Measurements from ENCODE around the gene TSPAN9. TPM values are rescaled to one million over a fixed set of nuclear protein-coding genes. Genes with fewer than 3 reads are reported as not detected.

TSPAN9 gene
- total and polyA plus RNA-seq, 10 of the 15 experiments (the other 5 are each of a cell fraction or from before 2014, with no cell fraction given): 0.03 to 1.0 (median 0.12) TPM; not detected in 5

DNA sequence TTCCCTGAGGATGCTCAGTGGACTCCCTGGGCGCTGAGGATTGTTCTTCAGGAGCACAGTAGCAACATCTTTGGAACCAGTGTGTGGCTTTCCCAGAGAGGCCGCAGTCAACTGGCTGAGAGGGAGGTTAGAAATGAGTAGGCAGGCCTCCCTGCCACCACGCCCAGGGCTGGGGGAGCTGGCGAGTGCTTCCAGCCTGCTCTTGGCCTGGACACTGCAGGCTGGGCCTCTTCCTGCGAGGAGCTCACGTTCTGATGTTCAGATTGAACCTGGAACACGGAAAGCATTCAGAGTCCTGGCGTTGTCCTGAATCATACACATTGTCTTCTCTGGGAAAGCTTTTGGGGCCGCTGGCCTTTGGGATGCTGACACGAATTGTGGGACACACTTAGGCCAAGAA lies 15.6 kb downstream of the TSPAN9 start:
- no peaks in the 10 kb centered on the region for H4K20me1 ChIP-seq (ENCODE audit: control insufficient read depth, insufficient read depth)
- SMC1A ChIA-PET (ENCODE audit: uncharacterized antibody, unreplicated experiment): no interaction called here
- H3K4me3 ChIP-seq: no peak overlapping the region
- no peak for TF ChIP-seq GATAD2B (conservative IDR thresholded peaks at IDR 0.05; ENCODE audit: low read depth)
- no peak for TF ChIP-seq MTA3 (IDR thresholded peaks at IDR 0.05; ENCODE audit: borderline replicate concordance, low read length)
- TF ChIP-seq, protein P1, sequence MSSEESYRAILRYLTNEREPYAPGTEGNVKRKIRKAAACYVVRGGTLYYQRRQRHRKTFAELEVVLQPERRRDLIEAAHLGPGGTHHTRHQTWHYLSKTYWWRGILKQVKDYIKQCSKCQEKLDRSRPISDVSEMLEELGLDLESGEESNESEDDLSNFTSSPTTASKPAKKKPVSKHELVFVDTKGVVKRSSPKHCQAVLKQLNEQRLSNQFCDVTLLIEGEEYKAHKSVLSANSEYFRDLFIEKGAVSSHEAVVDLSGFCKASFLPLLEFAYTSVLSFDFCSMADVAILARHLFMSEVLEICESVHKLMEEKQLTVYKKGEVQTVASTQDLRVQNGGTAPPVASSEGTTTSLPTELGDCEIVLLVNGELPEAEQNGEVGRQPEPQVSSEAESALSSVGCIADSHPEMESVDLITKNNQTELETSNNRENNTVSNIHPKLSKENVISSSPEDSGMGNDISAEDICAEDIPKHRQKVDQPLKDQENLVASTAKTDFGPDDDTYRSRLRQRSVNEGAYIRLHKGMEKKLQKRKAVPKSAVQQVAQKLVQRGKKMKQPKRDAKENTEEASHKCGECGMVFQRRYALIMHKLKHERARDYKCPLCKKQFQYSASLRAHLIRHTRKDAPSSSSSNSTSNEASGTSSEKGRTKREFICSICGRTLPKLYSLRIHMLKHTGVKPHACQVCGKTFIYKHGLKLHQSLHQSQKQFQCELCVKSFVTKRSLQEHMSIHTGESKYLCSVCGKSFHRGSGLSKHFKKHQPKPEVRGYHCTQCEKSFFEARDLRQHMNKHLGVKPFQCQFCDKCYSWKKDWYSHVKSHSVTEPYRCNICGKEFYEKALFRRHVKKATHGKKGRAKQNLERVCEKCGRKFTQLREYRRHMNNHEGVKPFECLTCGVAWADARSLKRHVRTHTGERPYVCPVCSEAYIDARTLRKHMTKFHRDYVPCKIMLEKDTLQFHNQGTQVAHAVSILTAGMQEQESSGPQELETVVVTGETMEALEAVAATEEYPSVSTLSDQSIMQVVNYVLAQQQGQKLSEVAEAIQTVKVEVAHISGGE (CRISPR knock-in tag; IDR thresholded peaks at IDR 0.05): no peak
- TF ChIP-seq SIX5 (IDR thresholded peaks at IDR 0.05; ENCODE audit: low read depth, low read length, severe bottlenecking): no peak
- TF ChIP-seq CREM (IDR thresholded peaks at IDR 0.05; ENCODE audit: low read depth): no peak
- TF ChIP-seq CHD1 (IDR thresholded peaks at IDR 0.05; ENCODE audit: low read depth, low read length): no peak
- TF ChIP-seq, protein P2, sequence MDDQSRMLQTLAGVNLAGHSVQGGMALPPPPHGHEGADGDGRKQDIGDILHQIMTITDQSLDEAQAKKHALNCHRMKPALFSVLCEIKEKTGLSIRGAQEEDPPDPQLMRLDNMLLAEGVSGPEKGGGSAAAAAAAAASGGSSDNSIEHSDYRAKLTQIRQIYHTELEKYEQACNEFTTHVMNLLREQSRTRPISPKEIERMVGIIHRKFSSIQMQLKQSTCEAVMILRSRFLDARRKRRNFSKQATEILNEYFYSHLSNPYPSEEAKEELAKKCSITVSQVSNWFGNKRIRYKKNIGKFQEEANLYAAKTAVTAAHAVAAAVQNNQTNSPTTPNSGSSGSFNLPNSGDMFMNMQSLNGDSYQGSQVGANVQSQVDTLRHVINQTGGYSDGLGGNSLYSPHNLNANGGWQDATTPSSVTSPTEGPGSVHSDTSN (IDR thresholded peaks at IDR 0.05; ENCODE audit: insufficient replicate concordance, low read depth, low read length): no peak
- no peak for TF ChIP-seq SUPT20H (IDR thresholded peaks at IDR 0.05; ENCODE audit: borderline replicate concordance, control insufficient read depth, low read depth, low read length)
- no peak for TF ChIP-seq SMARCA5 (IDR thresholded peaks at IDR 0.05)
- no peak for TF ChIP-seq BCL11A (IDR thresholded peaks at IDR 0.05; ENCODE audit: low read depth, low read length)
- no peak for TF ChIP-seq TBL1XR1 (IDR thresholded peaks at IDR 0.05; ENCODE audit: low read depth, low read length)
- H3K79me2 ChIP-seq (ENCODE audit: control insufficient read depth, insufficient read depth, low read length): no peaks in the 10 kb centered on the region
- no peaks in the 10 kb centered on the region for H3K9me3 ChIP-seq (replicated peaks; ENCODE audit: control insufficient read depth, insufficient read depth, low read length)
- H3K27me3 ChIP-seq (replicated peaks in 1 of 2; ENCODE audit: control insufficient read depth in 2 of 2, insufficient read depth in 2 of 2, low read length in 1 of 2): peaks cover 0 to 2% of the 10 kb centered on the region in 2 experiments; a peak in 1 of 4 replicates
- H3K36me3 ChIP-seq (ENCODE audit: control insufficient read depth in 2 of 2, insufficient read depth in 2 of 2, low read length in 1 of 2): no peaks in the 10 kb centered on the region
- POLR2A ChIA-PET: no interaction called here
- H3K4me2 ChIP-seq (ENCODE audit: control insufficient read depth, insufficient read depth): no peak overlapping the region
- intact Hi-C loops (cut with micrococcal nuclease; ENCODE audit: unreplicated experiment): no loop called here
- FAIRE-seq (no peak), ATAC-seq (no peak), DNase-seq (ENCODE audit: low read depth, low spot score) (no peak)
- 14% methylated on average over 10 of the region's 10 CpGs for WGBS (ENCODE audit: insufficient coverage, insufficient replicate concordance, low lambda C conversion rate, missing lambda C conversion rate)
- no TSS peak for BruUV-seq (replicated peaks)
- in situ Hi-C loops (cut with MboI): no loop called here
- no peak overlapping the region for H3K9ac ChIP-seq (ENCODE audit: control insufficient read depth, insufficient read depth, low read length)
- RAD21 ChIA-PET (ENCODE audit: unreplicated experiment): no interaction called here
- H3K27ac ChIP-seq (ENCODE audit: control insufficient read depth, insufficient read depth): no peak overlapping the region
- H3K4me1 ChIP-seq (ENCODE audit: control insufficient read depth, insufficient read depth, low read length): peaks cover 3% of the 10 kb centered on the region; the same call in 1 of the 2 replicates
- no peak overlapping the region for H2AFZ ChIP-seq (ENCODE audit: control insufficient read depth, low read depth, low read length)
- CTCF ChIA-PET: interaction anchor here (1.2 kb wide), 1 partner anchor 182 kb away, joined by 3 read pairs; no protein-coding TSS in a partner anchor
